Spleen (tissue), 11 donors: ENCODE data around the gene PARVB. TPM values are rescaled to one million over a fixed set of nuclear protein-coding genes. Genes with fewer than 3 reads are reported as not detected.

ENCODE experiments used
- DNase-seq: peaks from one replicate; pipeline ENCODE4 v3.0.0-alpha.2; 2020
- H3K27ac ChIP-seq, 8 donors: fragments of 200-600 bp; sonication (generic) in 7 of 8; 1 replicate in 4 of 8; 2 replicates in 4 of 8; pipeline versions ENCODE4 v1.5.0 to v1.8.0; 2016 to 2021; ENCODE audit warnings: inconsistent platforms in 4 of 8, mild to moderate bottlenecking in 4 of 8, moderate library complexity in 1 of 8
- H3K27me3 ChIP-seq, 7 donors: fragments of 200-600 bp; sonication (generic) in 6 of 7; replicated peaks in 1 of 7; 1 replicate in 4 of 7; 2 replicates in 3 of 7; pipeline versions ENCODE4 v1.5.0 to v1.8.0; 2016 to 2021; ENCODE audit warnings: inconsistent platforms in 3 of 7, mild to moderate bottlenecking in 1 of 7
- H3K36me3 ChIP-seq, 6 donors: fragments of 200-600 bp; sonication (generic) in 5 of 6; 1 replicate in 4 of 6; 2 replicates in 2 of 6; pipeline versions ENCODE4 v1.5.0 to v1.8.0; 2016 to 2021; ENCODE audit warnings: inconsistent platforms in 2 of 6
- H3K4me1 ChIP-seq, 6 donors: fragments of 200-600 bp; sonication (generic) in 5 of 6; 1 replicate in 3 of 6; 2 replicates in 3 of 6; pipeline versions ENCODE4 v1.5.0 to v1.8.0; 2016 to 2021; ENCODE audit warnings: inconsistent platforms in 3 of 6
- H3K4me3 ChIP-seq, 8 donors: fragments of 200-600 bp; sonication (generic) in 7 of 8; 1 replicate in 4 of 8; 2 replicates in 4 of 8; pipeline versions ENCODE4 v1.5.0 to v1.8.0; 2016 to 2021; ENCODE audit warnings: inconsistent platforms in 4 of 8, mild to moderate bottlenecking in 4 of 8, moderate library complexity in 2 of 8
- H3K9me3 ChIP-seq, 8 donors: fragments of 200-600 bp; sonication (generic) in 7 of 8; 1 replicate in 4 of 8; 2 replicates in 4 of 8; pipeline versions ENCODE4 v1.5.0 to v1.8.0; 2016 to 2021; ENCODE audit warnings: inconsistent platforms in 4 of 8
- POLR2A ChIP-seq, 3 donors: fragments of 450-650 bp; IDR thresholded peaks; one replicate each; pipeline ENCODE4 v1.5.1; 2017; ENCODE audit warnings: antibody characterized with exemption in 3 of 3, mild to moderate bottlenecking in 1 of 3
- POLR2AphosphoS5 ChIP-seq, 3 donors: sonication (generic); formaldehyde crosslinking; IDR thresholded peaks; one replicate each; pipeline ENCODE4 v1.5.1; 2017; ENCODE audit warnings: antibody characterized with exemption in 3 of 3
- WGBS, 5 donors: extraction: QIAGEN DNeasy Blood & Tissue Kit in 3 of 5; methylation state at CpG; one replicate each; pipeline versions ENCODE4 v1.1.5 to v1.1.7; 2013 to 2018; 5-methylcytosine and 5-hydroxymethylcytosine counted together
- intact Hi-C: fragments of 100-400 bp; cut with DNase I; formaldehyde crosslinking; loops from one replicate; pipeline ENCODE4 v1.15.0; 2023; ENCODE audit warnings: low total_unique reads
- polyA plus RNA-seq, 3 donors: library from polyadenylated mRNA; stranded (reverse); fragments of 200-250 nt; gene quantifications; one replicate each; pipeline ENCODE4 v1.2.1, GENCODE V29; 2013
- total RNA-seq, 7 donors: library from RNA; depleted of rRNA in 3 of 7; stranded (reverse); fragments of >200 nt in 3 of 7; fragmentation: NEBNext Ultra II Directional in 4 of 7; extraction: Animal tissue kit (Norgen Biotek cat#: 25700) in 4 of 7; gene quantifications; one replicate each; pipeline versions ENCODE4 v1.1.0 to v1.2.1, GENCODE V29; 2016 to 2021
- TF ChIP-seq, protein P1 (sequence below), 11 experiments: fragments of 200-600 bp in 7 of 11; fragments of 450-650 bp in 4 of 11; sonication (generic) in 4 of 11; IDR thresholded peaks in 8 of 11; conservative IDR thresholded peaks in 3 of 11; 1 replicate in 7 of 11; 2 replicates in 4 of 11; pipeline versions ENCODE4 v1.4.0 to v1.8.0; 2016 to 2021; ENCODE audit warnings: antibody characterized with exemption in 11 of 11, inconsistent platforms in 4 of 11, mild to moderate bottlenecking in 1 of 11
- donor health status: healthy with polysubstance abuse.
- donor health status: DM: no; HTN: no; CAD: no; lungs with moderate emphysema.
- donor health status: DM: no; HTN: no; CAD: no.
- donor health status: Bipolar disorder and iron deficiency.
- donor health status: healthy.
- donor health status: DM: no; HTN: no; CAD: no.
- donor health status: DM: yes; HTN: yes; CAD: no.

Gene PARVB
- total and polyA plus RNA-seq, 10 donors = 24.0 to 61.9 (median 46.5) TPM

DNA sequence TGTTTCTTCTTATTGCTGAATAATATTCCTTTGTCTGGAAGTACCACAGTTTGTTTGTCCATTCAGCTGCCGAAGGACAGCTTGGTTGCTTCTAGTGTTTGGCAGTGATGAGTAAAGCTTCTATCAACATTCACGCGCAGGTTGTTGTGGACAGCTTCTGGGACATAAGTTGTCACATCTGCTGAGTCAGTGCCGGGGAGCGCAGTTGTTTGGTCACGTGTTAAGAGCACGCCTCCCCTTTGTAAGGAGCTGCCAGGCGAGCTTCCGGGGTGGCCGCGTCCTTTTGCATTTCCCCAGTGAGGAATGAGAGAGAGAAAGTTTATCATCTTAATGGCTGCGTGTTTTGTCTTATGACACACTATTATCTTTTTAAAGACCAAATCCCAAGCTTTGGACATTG lies 38.6 kb upstream of the PARVB start:
- no peak overlapping the region for H3K27ac ChIP-seq
- no peak for DNase-seq
- H3K4me3 ChIP-seq = no peak overlapping the region
- TF ChIP-seq, protein P1, sequence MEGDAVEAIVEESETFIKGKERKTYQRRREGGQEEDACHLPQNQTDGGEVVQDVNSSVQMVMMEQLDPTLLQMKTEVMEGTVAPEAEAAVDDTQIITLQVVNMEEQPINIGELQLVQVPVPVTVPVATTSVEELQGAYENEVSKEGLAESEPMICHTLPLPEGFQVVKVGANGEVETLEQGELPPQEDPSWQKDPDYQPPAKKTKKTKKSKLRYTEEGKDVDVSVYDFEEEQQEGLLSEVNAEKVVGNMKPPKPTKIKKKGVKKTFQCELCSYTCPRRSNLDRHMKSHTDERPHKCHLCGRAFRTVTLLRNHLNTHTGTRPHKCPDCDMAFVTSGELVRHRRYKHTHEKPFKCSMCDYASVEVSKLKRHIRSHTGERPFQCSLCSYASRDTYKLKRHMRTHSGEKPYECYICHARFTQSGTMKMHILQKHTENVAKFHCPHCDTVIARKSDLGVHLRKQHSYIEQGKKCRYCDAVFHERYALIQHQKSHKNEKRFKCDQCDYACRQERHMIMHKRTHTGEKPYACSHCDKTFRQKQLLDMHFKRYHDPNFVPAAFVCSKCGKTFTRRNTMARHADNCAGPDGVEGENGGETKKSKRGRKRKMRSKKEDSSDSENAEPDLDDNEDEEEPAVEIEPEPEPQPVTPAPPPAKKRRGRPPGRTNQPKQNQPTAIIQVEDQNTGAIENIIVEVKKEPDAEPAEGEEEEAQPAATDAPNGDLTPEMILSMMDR (IDR thresholded peaks at IDR 0.05 in 8 of 11, conservative IDR thresholded peaks at IDR 0.05 in 3 of 11) = no peak
- no peak for TF ChIP-seq POLR2AphosphoS5 (IDR thresholded peaks at IDR 0.05)
- TF ChIP-seq POLR2A (IDR thresholded peaks at IDR 0.05) = no peak
- peaks cover 4 to 100% (median 93%) of the 10 kb centered on the region in 6 donors for H3K36me3 ChIP-seq
- H3K4me1 ChIP-seq = no peaks in the 10 kb centered on the region
- intact Hi-C loops = no loop called here
- no peaks in the 10 kb centered on the region for H3K27me3 ChIP-seq
- 84 to 93% (median 91%) methylated on average over 12 of the region's 12 CpGs for WGBS, 5 donors
- H3K9me3 ChIP-seq = no peaks in the 10 kb centered on the region

DNA sequence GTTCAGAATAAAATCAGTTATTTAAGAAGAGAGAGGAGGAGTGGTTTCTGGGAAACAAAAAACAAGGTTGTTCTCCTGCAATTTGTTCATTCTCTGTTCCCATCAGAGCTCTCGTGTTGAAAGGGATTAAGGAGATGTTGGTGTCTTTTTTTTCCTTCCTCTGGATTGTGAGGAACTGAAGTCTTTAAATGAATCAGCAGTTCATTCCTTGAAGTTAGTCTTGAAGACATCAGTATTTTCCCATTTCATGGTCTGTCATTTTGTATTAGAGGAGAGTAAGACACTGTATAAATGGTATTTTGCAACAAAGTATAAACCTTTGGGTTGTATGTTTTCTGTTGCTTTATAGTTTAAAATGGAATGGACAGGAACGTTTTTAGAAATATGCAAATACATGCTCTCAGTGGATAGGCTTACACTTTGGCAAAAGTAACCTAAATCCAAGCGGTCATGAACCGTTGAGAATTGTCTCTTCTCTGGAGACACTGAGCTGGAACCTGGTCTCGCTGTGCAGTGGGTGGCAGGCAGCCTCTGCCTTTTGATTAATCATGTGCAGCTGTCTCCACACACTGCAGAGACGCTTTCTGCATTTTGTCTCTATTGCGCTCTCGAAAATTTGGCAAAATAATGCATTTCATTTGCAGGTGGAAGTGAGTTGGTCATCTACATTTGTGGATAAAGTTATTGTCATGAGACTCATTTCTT lies 35.8 kb upstream of the PARVB start:
- Histone ChIP-seq H3K4me1 (peaks cover under 1 to 7% (median 5%) of the 10 kb centered on the region in 6 donors), H3K27me3 (no peaks in the 10 kb centered on the region), H3K27ac (no peak overlapping the region), H3K9me3 (no peaks in the 10 kb centered on the region), H3K36me3 (peaks cover 4 to 99% (median 93%) of the 10 kb centered on the region in 6 donors), H3K4me3 (no peak overlapping the region)
- WGBS, 5 donors = 87 to 90% (median 89%) methylated on average over 8 of the region's 8 CpGs
- TF ChIP-seq POLR2A (IDR thresholded peaks at IDR 0.05) (no peak), POLR2AphosphoS5 (IDR thresholded peaks at IDR 0.05) (no peak)
- TF ChIP-seq, protein P1 (IDR thresholded peaks at IDR 0.05 in 8 of 11, conservative IDR thresholded peaks at IDR 0.05 in 3 of 11) = no peak
- intact Hi-C loops = no loop called here
- no peak for DNase-seq

DNA sequence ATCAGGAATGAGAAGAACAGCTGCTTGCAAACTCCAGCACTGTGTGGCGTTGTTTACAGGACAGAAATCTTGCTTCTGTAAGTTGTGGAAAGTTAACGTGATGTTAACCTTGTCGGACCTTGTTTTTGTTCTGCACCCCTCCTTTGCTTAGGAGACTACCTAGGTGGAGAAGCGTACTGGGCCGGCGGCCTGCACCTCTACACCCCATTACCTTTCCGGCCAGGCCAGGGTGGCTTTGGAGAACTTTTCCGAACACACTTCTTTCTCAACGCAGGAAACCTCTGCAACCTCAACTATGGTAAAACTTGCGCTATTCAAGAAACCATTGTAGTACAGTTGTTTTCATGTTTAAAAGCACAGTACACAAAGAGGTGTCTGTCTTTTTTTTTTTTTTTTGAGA lies 35.1 kb upstream of the PARVB start:
- peaks cover 4 to 13% (median 8%) of the 10 kb centered on the region in 6 donors for H3K4me1 ChIP-seq
- no peak overlapping the region for H3K4me3 ChIP-seq
- no peak for TF ChIP-seq POLR2AphosphoS5 (IDR thresholded peaks at IDR 0.05)
- TF ChIP-seq, protein P1 (IDR thresholded peaks at IDR 0.05 in 8 of 11, conservative IDR thresholded peaks at IDR 0.05 in 3 of 11) = no peak
- no peak for TF ChIP-seq POLR2A (IDR thresholded peaks at IDR 0.05)
- no peak overlapping the region for H3K27ac ChIP-seq
- WGBS, 5 donors = 94 to 99% (median 95%) methylated on average over 10 of the region's 10 CpGs
- intact Hi-C loops = no loop called here
- H3K36me3 ChIP-seq = peaks cover 4 to 98% (median 88%) of the 10 kb centered on the region in 6 donors
- H3K9me3 ChIP-seq = no peaks in the 10 kb centered on the region
- H3K27me3 ChIP-seq = no peaks in the 10 kb centered on the region
- DNase-seq = no peak

DNA sequence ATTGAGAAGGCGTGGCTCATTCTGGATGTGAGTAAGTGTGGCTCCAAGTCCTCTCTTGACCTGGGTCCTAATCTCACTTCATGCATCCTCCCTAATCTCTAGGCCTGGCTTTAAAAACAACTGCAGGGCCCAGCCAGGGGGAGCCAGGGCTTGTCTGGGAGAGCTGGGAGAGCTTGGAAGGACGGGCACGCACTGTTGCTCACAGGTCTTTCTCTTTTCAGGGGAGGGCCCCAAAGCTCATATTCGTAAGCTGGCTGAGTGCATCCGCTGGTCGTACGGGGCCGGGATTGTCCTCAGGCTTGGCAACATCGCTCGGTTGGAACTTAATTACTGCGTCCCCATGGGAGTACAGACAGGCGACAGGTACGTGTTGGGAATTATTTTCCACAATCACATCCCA lies 34.1 kb upstream of the PARVB start:
- Histone ChIP-seq H3K36me3 (peaks cover 4 to 98% (median 81%) of the 10 kb centered on the region in 6 donors), H3K27ac (no peak overlapping the region), H3K9me3 (no peaks in the 10 kb centered on the region), H3K4me1 (peaks cover 5 to 24% (median 10%) of the 10 kb centered on the region in 6 donors), H3K27me3 (no peaks in the 10 kb centered on the region), H3K4me3 (no peak overlapping the region)
- intact Hi-C loops = loop anchor here (5.0 kb wide), 2 partner anchors 97 to 577 kb away; no protein-coding TSS in a partner anchor
- DNase-seq = no peak
- 86 to 97% (median 91%) methylated on average over 13 of the region's 13 CpGs for WGBS, 5 donors
- TF ChIP-seq, protein P1 (IDR thresholded peaks at IDR 0.05 in 8 of 11, conservative IDR thresholded peaks at IDR 0.05 in 3 of 11) = no peak
- no peak for TF ChIP-seq POLR2A (IDR thresholded peaks at IDR 0.05)
- TF ChIP-seq POLR2AphosphoS5 (IDR thresholded peaks at IDR 0.05) = no peak
